Heart right ventricle (tissue), 16 donors: ENCODE measurements around the gene LAMA2. TPM values are rescaled to one million over a fixed set of nuclear protein-coding genes. Genes with fewer than 3 reads are reported as not detected.

Experiments
- ATAC-seq, 8 donors: fragments of 200-7000 bp; cut with Tn5 transposase; one replicate each; pipeline ENCODE4 v1.9.1; 2020; ENCODE audit warnings: mild to moderate bottlenecking in 8 of 8, moderate library complexity in 8 of 8, moderate number of reproducible peaks in 1 of 8
- DNase-seq, 2 donors: peaks; one replicate each; pipeline ENCODE4 v3.0.0-alpha.2; 2020
- H3K27ac ChIP-seq, 10 donors: fragments of 200-600 bp; sonication (generic) in 2 of 10; one replicate each; pipeline versions ENCODE4 v1.5.0 to v1.8.0; 2020 to 2022; ENCODE audit warnings: mild to moderate bottlenecking in 3 of 10
- H3K27me3 ChIP-seq, 7 donors: fragments of 200-600 bp; one replicate each; pipeline ENCODE4 v1.8.0; 2021 to 2022; ENCODE audit warnings: mild to moderate bottlenecking in 2 of 7
- H3K36me3 ChIP-seq, 9 donors: fragments of 200-600 bp; sonication (generic) in 1 of 9; one replicate each; pipeline versions ENCODE4 v1.5.0 to v1.8.0; 2020 to 2022; ENCODE audit warnings: mild to moderate bottlenecking in 2 of 9
- H3K4me1 ChIP-seq, 9 donors: fragments of 200-600 bp; sonication (generic) in 1 of 9; one replicate each; pipeline versions ENCODE4 v1.5.0 to v1.8.0; 2020 to 2022; ENCODE audit warnings: mild to moderate bottlenecking in 4 of 9
- H3K4me3 ChIP-seq, 10 donors: fragments of 200-600 bp; sonication (generic) in 2 of 10; one replicate each; pipeline versions ENCODE4 v1.5.0 to v1.8.0; 2020 to 2022; ENCODE audit warnings: mild to moderate bottlenecking in 7 of 10, moderate library complexity in 2 of 10
- H3K9me3 ChIP-seq, 11 donors: fragments of 200-600 bp in 10 of 11; sonication (generic) in 2 of 11; one replicate each; pipeline versions ENCODE4 v1.5.0 to v1.8.0; 2013 to 2022; ENCODE audit warnings: mild to moderate bottlenecking in 2 of 11, control low read depth in 1 of 11, moderate library complexity in 1 of 11
- WGBS, 2 donors: extraction: QIAGEN DNeasy Blood & Tissue Kit; methylation state at CpG; one replicate each; pipeline ENCODE4 v1.1.7; 2013; ENCODE audit warnings: inconsistent platforms in 1 of 2; 5-methylcytosine and 5-hydroxymethylcytosine counted together
- intact Hi-C, 10 donors: fragments of 100-400 bp; cut with DNase I; formaldehyde crosslinking; loops; one replicate each; pipeline versions ENCODE4 v1.11.1 to v1.14.2; 2022
- polyA plus RNA-seq, 2 donors: library from polyadenylated mRNA; stranded (reverse); fragments of 200-250 nt; gene quantifications; one replicate each; pipeline ENCODE4 v1.2.3, GENCODE V29; 2013
- total RNA-seq, 10 donors: library from RNA; stranded (reverse); fragmentation: NEBNext Ultra II Directional in 3 of 10; extraction: Animal tissue kit (Norgen Biotek cat#: 25700) in 3 of 10; gene quantifications; one replicate each; pipeline versions ENCODE4 v1.2.1 to v1.2.4, GENCODE V29; 2021 to 2023
- TF ChIP-seq, protein P1 (sequence below), 9 donors: fragments of 200-600 bp; sonication (generic) in 2 of 9; IDR thresholded peaks; one replicate each; pipeline versions ENCODE4 v1.5.0 to v1.8.0; 2021 to 2022; ENCODE audit warnings: antibody characterized with exemption in 9 of 9, mild to moderate bottlenecking in 5 of 9, moderate library complexity in 1 of 9
- donor health status: Arrhythmogenic right ventricular cardiomyopathy.
- donor health status: ischemic (EF 13 %, LVEDD 7.1; RV severe dilation, severe dysfunction).
- donor health status: healthy with polysubstance abuse.
- donor health status: DM: no; HTN: yes; CAD: no.
- donor health status: DM: no; HTN: no; CAD: no.
- donor health status: ischemic (EF 25% LVEDD 6.9; RV normal size, moderate dysfunction).
- donor health status: ischemic (EF 25% LVEDD 5.7; RV mildly dilated, moderate dysfunction).
- donor health status: healthy.
- donor health status: DM: yes; HTN: yes; CAD: no.
- donor health status: Ischemic cardiomyopathy.
- donor health status: ischemic (EF 35%, LVEDD 5.7; RV mildly dilated, moderate dysfunction).
- donor health status: nonischemic (EF 11% LVEDD 7.7; RV severe dilation, severe dysfunction).
- donor health status: DM: yes; HTN: yes; CAD: no.
- donor health status: PGD.
- donor health status: ischemic (EF 29% LVEDD 5.4; RV normal size, mild dysfunction).
- donor health status: nonischemic (EF 23%, LVEDD 6.1; RV moderate dilation, normal function).

Gene LAMA2
- total and polyA plus RNA-seq, 12 donors, result 31.1 to 293 (median 223) TPM

DNA sequence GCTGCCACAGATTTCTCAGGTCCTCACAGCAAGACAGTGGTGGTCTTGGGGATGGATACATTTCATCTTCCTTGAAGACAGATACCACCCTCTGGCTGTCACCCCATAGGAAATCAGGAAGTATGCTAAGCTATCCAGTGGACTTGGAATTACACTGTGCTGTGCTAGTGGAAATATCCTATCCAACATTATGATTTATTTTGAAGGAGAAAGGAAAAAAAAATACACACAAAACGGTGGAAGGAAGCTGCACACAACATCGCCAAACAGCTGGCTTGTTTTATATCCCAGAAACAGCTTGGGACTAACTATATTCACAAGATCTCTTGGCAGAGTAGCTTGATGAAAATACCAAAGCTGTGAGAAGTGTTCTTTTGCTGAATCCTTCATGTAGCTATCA, 257.6 kb downstream of the LAMA2 start:
- H3K27me3 ChIP-seq, result no peaks in the 10 kb centered on the region
- WGBS, 2 donors, result 9 to 13% methylated on average over 2 of the region's 2 CpGs
- TF ChIP-seq, protein P1, sequence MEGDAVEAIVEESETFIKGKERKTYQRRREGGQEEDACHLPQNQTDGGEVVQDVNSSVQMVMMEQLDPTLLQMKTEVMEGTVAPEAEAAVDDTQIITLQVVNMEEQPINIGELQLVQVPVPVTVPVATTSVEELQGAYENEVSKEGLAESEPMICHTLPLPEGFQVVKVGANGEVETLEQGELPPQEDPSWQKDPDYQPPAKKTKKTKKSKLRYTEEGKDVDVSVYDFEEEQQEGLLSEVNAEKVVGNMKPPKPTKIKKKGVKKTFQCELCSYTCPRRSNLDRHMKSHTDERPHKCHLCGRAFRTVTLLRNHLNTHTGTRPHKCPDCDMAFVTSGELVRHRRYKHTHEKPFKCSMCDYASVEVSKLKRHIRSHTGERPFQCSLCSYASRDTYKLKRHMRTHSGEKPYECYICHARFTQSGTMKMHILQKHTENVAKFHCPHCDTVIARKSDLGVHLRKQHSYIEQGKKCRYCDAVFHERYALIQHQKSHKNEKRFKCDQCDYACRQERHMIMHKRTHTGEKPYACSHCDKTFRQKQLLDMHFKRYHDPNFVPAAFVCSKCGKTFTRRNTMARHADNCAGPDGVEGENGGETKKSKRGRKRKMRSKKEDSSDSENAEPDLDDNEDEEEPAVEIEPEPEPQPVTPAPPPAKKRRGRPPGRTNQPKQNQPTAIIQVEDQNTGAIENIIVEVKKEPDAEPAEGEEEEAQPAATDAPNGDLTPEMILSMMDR (IDR thresholded peaks at IDR 0.05), result no peak
- peak overlapping the region; percentile 27 to 84 (median 68) for H3K27ac ChIP-seq
- no peaks in the 10 kb centered on the region for H3K9me3 ChIP-seq
- intact Hi-C loops, result no loop called here
- peak; percentile 22 to 81 (median 70) for ATAC-seq
- H3K36me3 ChIP-seq, result peaks cover 0 to 18% (median 0%) of the 10 kb centered on the region in 9 donors
- peaks cover 4 to 74% (median 41%) of the 10 kb centered on the region in 9 donors for H3K4me1 ChIP-seq
- no peak overlapping the region for H3K4me3 ChIP-seq
- DNase-seq, result peak in 1 of 2 donors; percentile 27

DNA sequence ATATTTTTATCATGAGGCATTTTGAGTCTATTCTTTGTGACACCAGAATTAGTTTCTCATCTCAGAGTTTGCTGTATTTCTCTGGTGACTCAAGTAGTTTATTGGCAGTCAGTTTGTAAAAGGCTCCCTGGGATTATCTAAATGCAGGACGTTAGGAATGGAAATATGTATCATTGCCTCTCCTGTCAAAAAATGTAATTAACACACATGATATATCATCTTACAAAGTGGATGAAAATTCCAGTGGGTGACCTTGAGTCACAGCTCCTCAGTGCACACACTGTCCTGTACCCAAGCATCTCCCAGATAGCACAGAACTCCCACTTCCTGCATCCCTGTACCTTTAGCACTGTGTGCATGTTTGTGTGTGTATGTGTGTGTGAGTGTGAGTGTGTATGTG, 258.6 kb downstream of the LAMA2 start:
- H3K9me3 ChIP-seq, result no peaks in the 10 kb centered on the region
- TF ChIP-seq, protein P1 (IDR thresholded peaks at IDR 0.05), result no peak
- no peaks in the 10 kb centered on the region for H3K27me3 ChIP-seq
- H3K36me3 ChIP-seq, result peaks cover 0 to 28% (median 3%) of the 10 kb centered on the region in 9 donors
- DNase-seq, result no peak
- H3K4me3 ChIP-seq, result no peak overlapping the region
- peak overlapping the region in 9 of 10 donors; percentile 36 to 84 (median 70) for H3K27ac ChIP-seq
- 13% methylated on average over 1 of the region's 1 CpG for WGBS, 2 donors
- ATAC-seq, result peak in 6 of 8 donors; percentile 38 to 73 (median 48)
- H3K4me1 ChIP-seq, result peaks cover 4 to 67% (median 31%) of the 10 kb centered on the region in 9 donors
- intact Hi-C loops, result no loop called here

DNA sequence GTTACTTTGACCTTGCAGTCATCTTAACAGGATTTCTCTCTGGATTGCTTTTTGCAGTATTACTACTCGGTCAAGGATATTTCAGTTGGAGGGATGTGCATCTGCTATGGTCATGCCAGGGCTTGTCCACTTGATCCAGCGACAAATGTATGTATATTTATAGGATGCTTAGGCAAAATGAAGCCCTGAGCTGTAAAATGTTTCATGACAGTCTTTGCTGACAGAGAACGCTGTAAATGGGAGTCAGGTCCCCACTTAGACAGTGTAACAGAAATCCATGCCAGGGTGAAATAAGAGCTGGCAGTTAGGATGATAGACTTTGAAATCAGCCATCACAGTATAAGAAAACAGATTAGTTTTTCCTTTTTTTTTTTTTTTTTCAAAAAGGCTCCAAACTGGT, 264.0 kb downstream of the LAMA2 start:
- TF ChIP-seq, protein P1 (IDR thresholded peaks at IDR 0.05), result no peak
- intact Hi-C loops, result no loop called here
- ATAC-seq (peak in 1 of 8 donors; percentile 19), DNase-seq (no peak)
- no peak overlapping the region for H3K4me3 ChIP-seq
- WGBS, 2 donors, result 64 to 72% methylated on average over 3 of the region's 3 CpGs
- no peaks in the 10 kb centered on the region for H3K9me3 ChIP-seq
- no peaks in the 10 kb centered on the region for H3K27me3 ChIP-seq
- peaks cover 0 to 20% (median 2%) of the 10 kb centered on the region in 9 donors for H3K4me1 ChIP-seq
- peak overlapping the region in 2 of 10 donors; percentile 12 to 13 for H3K27ac ChIP-seq
- peaks cover 0 to 82% (median 28%) of the 10 kb centered on the region in 9 donors for H3K36me3 ChIP-seq

DNA sequence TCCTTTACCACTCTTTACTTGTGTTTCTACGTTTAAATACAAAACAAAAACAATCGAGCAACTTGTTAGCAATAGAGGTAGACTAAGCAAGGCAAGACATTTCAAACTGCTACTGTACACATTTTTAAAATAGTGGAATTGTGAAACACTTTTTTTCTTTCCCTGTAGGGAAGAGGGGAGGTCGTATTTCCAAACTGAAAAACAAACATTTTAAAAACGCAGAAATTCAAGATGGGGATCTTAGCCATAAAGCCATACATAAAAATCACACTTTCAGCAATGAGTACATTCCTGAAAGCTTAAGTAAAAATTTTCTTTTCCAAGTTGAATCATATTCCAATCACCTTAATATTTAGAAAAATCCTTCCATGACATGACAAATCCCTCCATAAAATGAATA, 267.6 kb downstream of the LAMA2 start:
- H3K4me3 ChIP-seq, result no peak overlapping the region
- TF ChIP-seq, protein P1 (IDR thresholded peaks at IDR 0.05), result no peak
- 78 to 82% methylated on average over 4 of the region's 4 CpGs for WGBS, 2 donors
- DNase-seq (no peak), ATAC-seq (no peak)
- H3K9me3 ChIP-seq, result no peaks in the 10 kb centered on the region
- H3K27ac ChIP-seq, result no peak overlapping the region
- H3K4me1 ChIP-seq, result peaks cover 0 to 10% (median 0%) of the 10 kb centered on the region in 9 donors
- intact Hi-C loops, result no loop called here
- H3K27me3 ChIP-seq, result no peaks in the 10 kb centered on the region
- H3K36me3 ChIP-seq, result peaks cover 0 to 100% (median 37%) of the 10 kb centered on the region in 9 donors
